Subcutaneous adipose tissue (tissue), 4 donors: ENCODE measurements around the gene PTMA. TPM values are rescaled to one million over a fixed set of nuclear protein-coding genes. Genes with fewer than 3 reads are reported as not detected.

Experiments
- CTCF ChIP-seq: fragments of 450-650 bp; IDR thresholded peaks from one replicate; pipeline ENCODE4 v1.5.1; 2016; ENCODE audit warnings: low read depth, mild to moderate bottlenecking, control low read depth, antibody characterized with exemption, moderate library complexity
- total RNA-seq, 4 donors: library from RNA; depleted of rRNA; stranded (reverse); fragments of >200 nt; gene quantifications; one replicate each; pipeline ENCODE4 v1.1.0, GENCODE V29; 2016

The PTMA gene
- total RNA-seq, 4 donors from 2014 or later, result 435 to 772 (median 535) TPM

DNA sequence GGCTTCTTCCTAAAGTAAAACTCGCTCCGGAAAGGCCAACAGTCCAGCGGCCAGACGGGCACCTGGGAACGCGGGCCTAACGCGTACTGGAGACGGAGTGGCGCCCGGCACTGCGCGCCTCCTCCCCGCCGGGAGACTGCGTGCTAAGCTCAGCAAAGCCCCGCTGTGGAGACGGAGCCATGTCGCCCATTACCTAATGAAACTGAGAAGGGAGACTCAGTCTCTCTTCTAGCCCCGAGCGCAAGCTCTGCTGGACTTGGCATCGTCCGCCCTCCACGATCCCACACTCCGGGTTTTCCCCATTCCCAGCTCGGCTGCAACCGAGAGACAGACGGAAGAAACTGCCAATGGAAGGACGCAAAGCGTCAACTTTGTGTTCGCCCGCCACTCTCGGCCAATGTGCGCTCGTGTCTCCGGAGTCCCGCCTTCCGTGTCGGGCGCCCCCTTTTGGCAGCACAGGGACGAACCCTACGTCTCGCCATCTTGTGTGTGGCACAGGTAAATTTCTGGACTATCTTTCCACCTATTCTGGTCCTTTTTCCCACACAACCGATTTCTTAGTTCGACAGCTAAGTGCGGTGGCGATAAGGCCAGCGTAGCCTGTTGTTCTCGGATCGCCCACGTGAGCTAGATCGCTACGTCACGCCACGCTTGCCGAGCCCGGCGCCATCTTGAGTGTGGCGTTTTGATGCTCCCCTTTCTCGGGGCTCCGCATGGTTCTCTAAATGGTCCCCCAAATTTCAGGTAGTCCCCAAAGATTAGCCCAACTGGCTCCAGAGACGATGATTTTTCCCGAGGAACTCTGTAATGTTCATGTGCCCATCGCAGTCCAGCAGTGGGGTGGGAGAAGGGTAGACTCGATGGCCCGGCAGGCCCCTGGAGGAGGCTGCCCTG lies 1.3 kb upstream of the PTMA start:
- TF ChIP-seq CTCF, result no peak

- TF ChIP-seq CTCF, result no peak
Observed at GRCh38 chr2:231707625-231707926, 749 bp upstream of the PTMA start.

- TF ChIP-seq CTCF, result no peak
Observed at GRCh38 chr2:231708773-231709635, 679 bp downstream of the PTMA start.

- no peak for TF ChIP-seq CTCF
Observed at GRCh38 chr2:231709636-231709980, 1.3 kb downstream of the PTMA start.

GRCh38 chr2:231709981-231710798 lies 1.9 kb downstream of the PTMA start:
- no peak for TF ChIP-seq CTCF

- TF ChIP-seq CTCF, result no peak
Observed at GRCh38 chr2:231710799-231711676, 2.7 kb downstream of the PTMA start.
